GM10266 (cell line): ENCODE results near the gene IRF1.

Source experiments
- DNase-seq: peaks from one replicate; pipeline ENCODE4 v3.0.0; 2012; ENCODE audit errors: extremely low spot score
- CTCF ChIP-seq: IDR thresholded peaks from 2 replicates; pipeline ENCODE4 v1.5.1; 2012; ENCODE audit warnings: mild to moderate bottlenecking, low read depth; ENCODE audit not compliant: control insufficient read depth, insufficient read depth; ENCODE audit errors: missing control alignments

IRF1 gene

GRCh38 chr5:132505641-132506040 lies 15.1 kb upstream of the IRF1 start:
- TF ChIP-seq CTCF: no peak
- no peak for DNase-seq

GRCh38 chr5:132504746-132505145 lies 14.2 kb upstream of the IRF1 start:
- DNase-seq: no peak

GRCh38 chr5:132503244-132503643 lies 12.7 kb upstream of the IRF1 start:
- no peak for TF ChIP-seq CTCF
- no peak for DNase-seq

More at GRCh38 chr5:132504746-132505145, 14.2 kb upstream of the IRF1 start:
- TF ChIP-seq CTCF: no peak

GRCh38 chr5:132501961-132502931 lies 11.7 kb upstream of the IRF1 start:
- TF ChIP-seq CTCF: no peak
- no peak for DNase-seq

GRCh38 chr5:132501629-132501956 lies 11.0 kb upstream of the IRF1 start:
- TF ChIP-seq CTCF: no peak

GRCh38 chr5:132500931-132501628 lies 10.5 kb upstream of the IRF1 start:
- TF ChIP-seq CTCF: peak; percentile 79
- peak; percentile 82 for DNase-seq

More at GRCh38 chr5:132501629-132501956, 11.0 kb upstream of the IRF1 start:
- no peak for DNase-seq
